Stimulated activated CD4-positive, alpha-beta T cell treated with anti-CD3 and anti-CD28 coated beads, Interleukin-12 subunit alpha, Interleukin-12 subunit beta, amount 100 ng/mL, for 48 hours (primary cell): ENCODE results near the gene MTERF4.

Experiments used
- DNase-seq, 3 donors: peaks; one replicate each; pipeline ENCODE4 v3.0.0-alpha.2; 2020; ENCODE audit warnings: low read depth in 2 of 3, low spot score in 1 of 3

MTERF4 gene

GRCh38 chr2:241091201-241091600, 10.9 kb downstream of the MTERF4 start:
- no peak for DNase-seq

GRCh38 chr2:241088791-241089732, 13.0 kb downstream of the MTERF4 start:
- no peak for DNase-seq

- no peak for DNase-seq
Measured at GRCh38 chr2:241088376-241088775, 13.7 kb downstream of the MTERF4 start.

- no peak for DNase-seq
Measured at GRCh38 chr2:241087420-241088268, 14.4 kb downstream of the MTERF4 start.

GRCh38 chr2:241084856-241085444, 17.1 kb downstream of the MTERF4 start:
- no peak for DNase-seq

- DNase-seq = no peak
Measured at GRCh38 chr2:241083091-241083415, 19.0 kb downstream of the MTERF4 start.

- DNase-seq = no peak
Measured at GRCh38 chr2:241082341-241083090, 19.6 kb downstream of the MTERF4 start.

GRCh38 chr2:241081643-241082340, 20.3 kb downstream of the MTERF4 start:
- DNase-seq = no peak

- DNase-seq = no peak
Measured at GRCh38 chr2:241081190-241081642, 20.9 kb downstream of the MTERF4 start.

- DNase-seq = no peak
Measured at GRCh38 chr2:241080405-241081189, 21.5 kb downstream of the MTERF4 start.

- no peak for DNase-seq
Measured at GRCh38 chr2:241074901-241075540, 27.1 kb downstream of the MTERF4 start.

GRCh38 chr2:241074065-241074818, 27.8 kb downstream of the MTERF4 start:
- DNase-seq = no peak

- no peak for DNase-seq
Measured at GRCh38 chr2:241073166-241074064, 28.7 kb downstream of the MTERF4 start.

GRCh38 chr2:241072553-241073165, 29.4 kb downstream of the MTERF4 start:
- no peak for DNase-seq

- no peak for DNase-seq
Measured at GRCh38 chr2:241072151-241072550, 29.9 kb downstream of the MTERF4 start.

GRCh38 chr2:241071677-241072111, 30.4 kb downstream of the MTERF4 start:
- DNase-seq = no peak
